Neural cell (in vitro differentiated cells): Measurements from ENCODE around the gene KDM2A. TPM values are rescaled to one million over a fixed set of nuclear protein-coding genes. Genes with fewer than 3 reads are reported as not detected.

Experiments used
- H2AFZ ChIP-seq: fragments of 200-600, 300-800 bp; sonication (generic), shearing (Covaris generic); 2 replicates; pipeline ENCODE4 v1.6.0; 2014; ENCODE audit warnings: low read depth, mild to moderate bottlenecking, antibody characterized with exemption, low read length, moderate library complexity
- H3F3A ChIP-seq: fragments of 200-600 bp; shearing (Covaris generic); 2 replicates; pipeline ENCODE4 v1.6.1; 2016; ENCODE audit warnings: mild to moderate bottlenecking, moderate library complexity, mixed read lengths, antibody characterized with exemption, low read length; ENCODE audit not compliant: insufficient read depth, poor library complexity, severe bottlenecking
- H3K27ac ChIP-seq: fragments of 200-600, 300-800 bp; sonication (generic), shearing (Covaris generic); 2 replicates; pipeline ENCODE4 v1.5.1; 2014; ENCODE audit warnings: mild to moderate bottlenecking, low read length, moderate library complexity
- H3K27me3 ChIP-seq: fragments of 300-800, 200-600 bp; sonication (generic), shearing (Covaris generic); 2 replicates; pipeline ENCODE4 v1.6.0; 2014; ENCODE audit warnings: mild to moderate bottlenecking, low read depth, low read length, moderate library complexity; ENCODE audit not compliant: insufficient read depth
- H3K36me3 ChIP-seq: fragments of 300-800, 200-600 bp; sonication (generic), shearing (Covaris generic); 2 replicates; pipeline ENCODE4 v1.5.1; 2014; ENCODE audit warnings: mild to moderate bottlenecking, antibody characterized with exemption, low read length, moderate library complexity; ENCODE audit not compliant: insufficient read depth
- H3K4me2 ChIP-seq: fragments of 300-800, 200-600 bp; sonication (generic), shearing (Covaris generic); 2 replicates; pipeline ENCODE4 v1.6.0; 2014; ENCODE audit warnings: mild to moderate bottlenecking, low read length
- H3K4me3 ChIP-seq: fragments of 300-800, 200-600 bp; sonication (generic), shearing (Covaris generic); 2 replicates; pipeline ENCODE4 v1.5.1; 2014; ENCODE audit warnings: mild to moderate bottlenecking, low read length, moderate library complexity
- H3K79me2 ChIP-seq: fragments of 200-600 bp; shearing (Covaris generic); replicated peaks from 2 replicates; pipeline ENCODE4 v1.6.0; 2014; ENCODE audit warnings: mild to moderate bottlenecking, low read length, moderate library complexity; ENCODE audit not compliant: insufficient read depth
- H3K9ac ChIP-seq: fragments of 300-800, 200-600 bp; sonication (generic), shearing (Covaris generic); 2 replicates; pipeline ENCODE4 v1.6.1; 2016; ENCODE audit warnings: mild to moderate bottlenecking, low read length, mixed read lengths
- H3K9me2 ChIP-seq: fragments of 200-600 bp; shearing (Covaris generic); 2 replicates; pipeline ENCODE4 v1.6.1; 2016; ENCODE audit warnings: mild to moderate bottlenecking, low read length, mixed read lengths; ENCODE audit not compliant: insufficient read depth
- H3K9me3 ChIP-seq: fragments of 200-600, 300-800 bp; sonication (generic), shearing (Covaris generic); 2 replicates; pipeline ENCODE4 v1.6.1; 2016; ENCODE audit warnings: mild to moderate bottlenecking, mixed run types, low read length, moderate library complexity, mixed read lengths
- H4K20me1 ChIP-seq: fragments of 200-600 bp; shearing (Covaris generic); 2 replicates; pipeline ENCODE4 v1.6.1; 2016; ENCODE audit warnings: mild to moderate bottlenecking, mixed run types; ENCODE audit not compliant: insufficient read depth
- CTCF ChIP-seq: fragments of 450-650 bp; IDR thresholded peaks from 2 replicates; pipeline ENCODE4 v1.5.1; 2014; ENCODE audit warnings: antibody characterized with exemption, mild to moderate bottlenecking, moderate library complexity; ENCODE audit not compliant: poor library complexity, severe bottlenecking
- EP300 ChIP-seq: fragments of 450-650 bp; conservative IDR thresholded peaks from 2 replicates; pipeline ENCODE4 v1.6.1; 2014; ENCODE audit warnings: antibody characterized with exemption, mild to moderate bottlenecking, moderate library complexity; ENCODE audit not compliant: poor library complexity, severe bottlenecking
- EZH2 ChIP-seq: fragments of 200-600, 300-800 bp; shearing (Covaris generic), sonication (generic); IDR thresholded peaks from 2 replicates; pipeline ENCODE4 v1.6.1; 2014; ENCODE audit warnings: antibody characterized with exemption, low read length, borderline replicate concordance, mild to moderate bottlenecking; ENCODE audit not compliant: insufficient read depth, poor library complexity, severe bottlenecking
- MXI1 ChIP-seq: fragments of 450-650 bp; conservative IDR thresholded peaks from 2 replicates; pipeline ENCODE4 v1.6.1; 2014; ENCODE audit warnings: antibody characterized with exemption, mild to moderate bottlenecking; ENCODE audit not compliant: poor library complexity, severe bottlenecking
- POLR2AphosphoS5 ChIP-seq: IDR thresholded peaks from 2 replicates; pipeline ENCODE4 v1.6.1; 2012
- RAD21 ChIP-seq: fragments of 450-650 bp; conservative IDR thresholded peaks from 2 replicates; pipeline ENCODE4 v1.6.1; 2014; ENCODE audit warnings: antibody characterized with exemption, mild to moderate bottlenecking, moderate library complexity
- REST ChIP-seq: IDR thresholded peaks from 2 replicates; pipeline ENCODE4 v1.6.1; 2012; ENCODE audit warnings: borderline replicate concordance
- SMC3 ChIP-seq: fragments of 450-650 bp; conservative IDR thresholded peaks from 2 replicates; pipeline ENCODE4 v1.6.1; 2014; ENCODE audit warnings: antibody characterized with exemption, mild to moderate bottlenecking, moderate library complexity; ENCODE audit not compliant: poor library complexity
- TAF1 ChIP-seq: IDR thresholded peaks from 2 replicates; pipeline ENCODE4 v1.6.1; 2012; ENCODE audit warnings: low read depth
- polyA plus RNA-seq: library from polyadenylated mRNA; depleted of rRNA; stranded (reverse); fragments of >200 nt; gene quantifications from 2 replicates; pipeline ENCODE4 v1.2.3, GENCODE V29; 2014

Gene KDM2A
- polyA plus RNA-seq, 1 donor from 2014 or later = 12.4 TPM

GRCh38 chr11:67284811-67285540 lies 165.9 kb downstream of the KDM2A start:
- H3F3A ChIP-seq = peaks cover 7% of the 10 kb centered on the region
- no peak overlapping the region for H3K4me3 ChIP-seq
- H4K20me1 ChIP-seq = no peaks in the 10 kb centered on the region
- no peak overlapping the region for H3K9ac ChIP-seq
- H3K27ac ChIP-seq = no peak overlapping the region
- H3K27me3 ChIP-seq = no peaks in the 10 kb centered on the region
- H3K79me2 ChIP-seq = peaks cover 5% of the 10 kb centered on the region
- H2AFZ ChIP-seq = no peak overlapping the region
- no peaks in the 10 kb centered on the region for H3K9me2 ChIP-seq
- no peak overlapping the region for H3K4me2 ChIP-seq
- H3K9me3 ChIP-seq = no peaks in the 10 kb centered on the region
- H3K36me3 ChIP-seq = no peaks in the 10 kb centered on the region
- no peak for TF ChIP-seq REST
- TF ChIP-seq RAD21 = no peak
- no peak for TF ChIP-seq CTCF
- TF ChIP-seq EZH2 = no peak
- no peak for TF ChIP-seq SMC3
- TF ChIP-seq TAF1 = no peak
- no peak for TF ChIP-seq MXI1
- no peak for TF ChIP-seq POLR2AphosphoS5
- no peak for TF ChIP-seq EP300

- Histone ChIP-seq H3K4me3 (no peak overlapping the region), H3K79me2 (peaks cover 6% of the 10 kb centered on the region), H3K9ac (no peak overlapping the region), H2AFZ (no peak overlapping the region), H3K9me3 (no peaks in the 10 kb centered on the region), H3F3A (peaks cover 7% of the 10 kb centered on the region), H3K4me2 (no peak overlapping the region), H3K36me3 (no peaks in the 10 kb centered on the region), H3K27ac (no peak overlapping the region), H3K27me3 (no peaks in the 10 kb centered on the region), H3K9me2 (no peaks in the 10 kb centered on the region), H4K20me1 (no peaks in the 10 kb centered on the region)
- no peak for TF ChIP-seq SMC3
- no peak for TF ChIP-seq REST
- TF ChIP-seq RAD21 = no peak
- no peak for TF ChIP-seq CTCF
- no peak for TF ChIP-seq POLR2AphosphoS5
- no peak for TF ChIP-seq EP300
- TF ChIP-seq TAF1 = no peak
- no peak for TF ChIP-seq MXI1
- no peak for TF ChIP-seq EZH2
Measured at GRCh38 chr11:67285541-67286498, 166.8 kb downstream of the KDM2A start.
